Pulmonary artery endothelial cell (primary cell): ENCODE data around the gene TLCD3B. TPM values are rescaled to one million over a fixed set of nuclear protein-coding genes. Genes with fewer than 3 reads are reported as not detected.

Source experiments
- total RNA-seq: library from RNA; depleted of rRNA; stranded (reverse); fragments of >200 nt; gene quantifications from 2 replicates; pipeline ENCODE4 v1.2.3, GENCODE V29; 2014

The TLCD3B gene
- total RNA-seq, 1 donor from 2014 or later: 0.13 TPM

Other genes starting within 250 kb of the TLCD3B start
- 59.4 and 85.2 TPM in 2 replicates for gene KIF22, start 240.5 kb downstream of the TLCD3B start, total RNA-seq
- 267 and 297 TPM in 2 replicates for gene MAZ, start 224.7 kb downstream of the TLCD3B start, total RNA-seq
- 0.66 and 0.71 TPM in 2 replicates for gene PRRT2, start 219.1 kb downstream of the TLCD3B start, total RNA-seq
- gene PAGR1, start 215.1 kb downstream of the TLCD3B start, total RNA-seq: 17.4 and 26.1 TPM in 2 replicates
- 433 and 451 TPM in 2 replicates for gene MVP, start 210.8 kb downstream of the TLCD3B start, total RNA-seq
- gene CDIPT, start 168.0 kb downstream of the TLCD3B start, total RNA-seq: 60.3 and 88.5 TPM in 2 replicates
- 0.53 and 0.73 TPM in 2 replicates for gene SEZ6L2, start 131.7 kb downstream of the TLCD3B start, total RNA-seq
- 0.63 and 1.3 TPM in 2 replicates for gene ASPHD1, start 130.8 kb downstream of the TLCD3B start, total RNA-seq
- gene KCTD13, start 105.0 kb downstream of the TLCD3B start, total RNA-seq: 4.4 and 4.8 TPM in 2 replicates
- 75.9 and 80.9 TPM in 2 replicates for gene TMEM219, start 69.2 kb downstream of the TLCD3B start, total RNA-seq
- gene TAOK2, start 57.4 kb downstream of the TLCD3B start, total RNA-seq: 97.0 and 109 TPM in 2 replicates
- 7.5 and 11.2 TPM in 2 replicates for gene HIRIP3, start 35.7 kb downstream of the TLCD3B start, total RNA-seq
- 19.1 and 24.5 TPM in 2 replicates for gene INO80E, start 35.0 kb downstream of the TLCD3B start, total RNA-seq
- gene DOC2A, start 20.2 kb downstream of the TLCD3B start, total RNA-seq: 0.26 and 0.49 TPM in 2 replicates
- not detected in 2 replicates for gene C16orf92, start 8.1 kb downstream of the TLCD3B start, total RNA-seq
- 501 and 602 TPM in 2 replicates for gene ALDOA, start 34.5 kb upstream of the TLCD3B start, total RNA-seq
- 271 and 311 TPM in 2 replicates for gene PPP4C, start 44.7 kb upstream of the TLCD3B start, total RNA-seq
- 0.07 and 0.18 TPM in 2 replicates for gene TBX6, start 60.7 kb upstream of the TLCD3B start, total RNA-seq
- 6.1 and 12.2 TPM in 2 replicates for gene YPEL3, start 64.9 kb upstream of the TLCD3B start, total RNA-seq
- 0.53 and 0.81 TPM in 2 replicates for gene GDPD3, start 82.3 kb upstream of the TLCD3B start, total RNA-seq
- gene MAPK3, start 91.9 kb upstream of the TLCD3B start, total RNA-seq: 36.6 and 43.7 TPM in 2 replicates
- 1.8 and 2.0 TPM in 2 replicates for gene CORO1A, start 152.3 kb upstream of the TLCD3B start, total RNA-seq
- gene BOLA2B, start 162.4 kb upstream of the TLCD3B start, total RNA-seq: 19.9 and 25.6 TPM in 2 replicates
- 30.5 and 55.9 TPM in 2 replicates for gene SLX1A, start 162.6 kb upstream of the TLCD3B start, total RNA-seq
- 1.6 and 2.5 TPM in 2 replicates for gene SULT1A3, start 168.0 kb upstream of the TLCD3B start, total RNA-seq
- gene NPIPB13, start 217.2 kb upstream of the TLCD3B start, total RNA-seq: 0.46 and 1.4 TPM in 2 replicates